ENCODE data around the gene MYOCD. TPM values are rescaled to one million over a fixed set of nuclear protein-coding genes. Genes with fewer than 3 reads are reported as not detected.

Gene MYOCD
- total and polyA plus RNA-seq, 9 donors = 2.3 to 44.4 (median 9.1) TPM

DNA sequence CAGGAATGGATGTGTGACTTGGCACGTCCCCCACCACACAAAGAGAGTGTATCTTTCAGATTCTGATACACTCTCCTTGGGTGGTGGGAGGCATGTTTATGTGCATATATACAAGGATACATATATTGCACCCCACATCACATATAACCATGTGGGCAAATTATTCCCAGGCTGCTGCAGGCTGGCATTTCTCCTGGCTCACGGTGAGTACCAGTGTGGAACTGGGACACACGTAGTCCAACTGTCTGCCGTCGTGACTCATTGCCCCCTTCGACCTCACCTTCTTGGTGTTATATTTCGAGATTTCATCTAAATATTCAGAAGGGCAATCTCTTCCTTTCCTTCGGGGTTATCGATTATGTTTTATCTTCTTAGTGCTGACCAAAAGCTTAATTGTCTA lies 148.0 kb downstream of the MYOCD start:
- intact Hi-C loops (cut with DNase I) = no loop called here
- H3K4me1 ChIP-seq (ENCODE audit: insufficient read depth) = peaks cover 7% of the 10 kb centered on the region
- no peaks in the 10 kb centered on the region for H3K36me3 ChIP-seq
- TF ChIP-seq, protein P1, sequence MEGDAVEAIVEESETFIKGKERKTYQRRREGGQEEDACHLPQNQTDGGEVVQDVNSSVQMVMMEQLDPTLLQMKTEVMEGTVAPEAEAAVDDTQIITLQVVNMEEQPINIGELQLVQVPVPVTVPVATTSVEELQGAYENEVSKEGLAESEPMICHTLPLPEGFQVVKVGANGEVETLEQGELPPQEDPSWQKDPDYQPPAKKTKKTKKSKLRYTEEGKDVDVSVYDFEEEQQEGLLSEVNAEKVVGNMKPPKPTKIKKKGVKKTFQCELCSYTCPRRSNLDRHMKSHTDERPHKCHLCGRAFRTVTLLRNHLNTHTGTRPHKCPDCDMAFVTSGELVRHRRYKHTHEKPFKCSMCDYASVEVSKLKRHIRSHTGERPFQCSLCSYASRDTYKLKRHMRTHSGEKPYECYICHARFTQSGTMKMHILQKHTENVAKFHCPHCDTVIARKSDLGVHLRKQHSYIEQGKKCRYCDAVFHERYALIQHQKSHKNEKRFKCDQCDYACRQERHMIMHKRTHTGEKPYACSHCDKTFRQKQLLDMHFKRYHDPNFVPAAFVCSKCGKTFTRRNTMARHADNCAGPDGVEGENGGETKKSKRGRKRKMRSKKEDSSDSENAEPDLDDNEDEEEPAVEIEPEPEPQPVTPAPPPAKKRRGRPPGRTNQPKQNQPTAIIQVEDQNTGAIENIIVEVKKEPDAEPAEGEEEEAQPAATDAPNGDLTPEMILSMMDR (IDR thresholded peaks at IDR 0.05) = no peak
- TF ChIP-seq EP300 (IDR thresholded peaks at IDR 0.05) = no peak
- no peak for TF ChIP-seq POLR2A (IDR thresholded peaks at IDR 0.05)
- 60 to 77% (median 72%) methylated on average over 9 of the region's 9 CpGs for WGBS, 3 donors
- H3K27ac ChIP-seq = no peak overlapping the region
- no peak for DNase-seq
- no peaks in the 10 kb centered on the region for H3K9me3 ChIP-seq
- H3K4me3 ChIP-seq = no peak overlapping the region
- H3K27me3 ChIP-seq = no peaks in the 10 kb centered on the region

DNA sequence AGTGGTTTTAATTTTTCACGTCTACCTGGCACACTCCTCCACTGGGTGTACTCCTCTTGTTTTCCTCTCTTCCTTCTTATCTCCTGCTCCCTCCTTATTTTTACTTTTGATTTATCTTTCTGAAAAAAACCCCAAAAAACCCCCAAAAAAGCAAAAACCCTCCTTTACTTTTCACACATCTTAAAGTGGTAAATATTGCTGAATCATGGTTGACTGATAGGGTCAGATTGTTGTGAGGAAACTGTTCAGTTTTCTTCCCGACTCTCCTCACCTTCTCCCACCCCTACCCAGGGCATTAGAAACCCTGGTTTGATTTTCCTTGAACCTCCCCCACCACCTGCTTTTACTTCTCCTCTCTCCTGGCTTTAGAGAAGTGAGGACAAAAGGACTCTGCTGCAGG lies 149.0 kb downstream of the MYOCD start:
- no peaks in the 10 kb centered on the region for H3K27me3 ChIP-seq
- no peaks in the 10 kb centered on the region for H3K9me3 ChIP-seq
- no peak overlapping the region for H3K27ac ChIP-seq
- no peak for DNase-seq
- no peaks in the 10 kb centered on the region for H3K36me3 ChIP-seq
- intact Hi-C loops (cut with DNase I) = no loop called here
- 40 to 50% (median 43%) methylated on average over 2 of the region's 2 CpGs for WGBS, 3 donors
- TF ChIP-seq POLR2A (IDR thresholded peaks at IDR 0.05) = no peak
- TF ChIP-seq, protein P1 (IDR thresholded peaks at IDR 0.05) = no peak
- no peak for TF ChIP-seq EP300 (IDR thresholded peaks at IDR 0.05)
- H3K4me1 ChIP-seq (ENCODE audit: insufficient read depth) = peaks cover 7% of the 10 kb centered on the region
- H3K4me3 ChIP-seq = no peak overlapping the region

DNA sequence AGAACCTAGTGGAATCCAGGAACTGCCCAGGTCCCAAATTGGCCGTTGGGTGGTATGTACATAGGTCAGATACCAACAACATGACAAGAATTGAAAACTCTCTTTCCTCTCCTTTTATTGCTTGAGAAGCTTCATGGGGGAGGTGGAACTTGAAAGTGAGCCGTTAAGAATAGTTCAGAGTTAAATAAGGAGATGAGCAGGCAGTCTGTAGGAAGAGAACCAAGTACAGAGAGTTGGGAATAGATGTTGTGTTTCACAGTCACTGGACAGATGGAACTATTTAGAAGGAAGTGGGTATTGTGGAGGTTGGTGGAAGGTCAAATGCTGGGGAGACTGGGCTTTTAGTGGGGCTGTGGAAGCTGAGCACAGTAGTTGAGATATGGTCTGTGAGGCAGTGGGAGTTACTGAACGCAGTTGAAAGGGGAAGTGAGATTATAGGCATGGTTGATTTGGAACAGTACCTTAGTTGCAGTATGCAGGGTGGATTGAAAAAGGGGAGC lies 150.0 kb downstream of the MYOCD start:
- intact Hi-C loops (cut with DNase I) = no loop called here
- WGBS, 3 donors = 32 to 43% (median 40%) methylated on average over 3 of the region's 3 CpGs

More for the DNA sequence above, 150.0 kb downstream of the MYOCD start:
- Histone ChIP-seq H3K9me3 (no peaks in the 10 kb centered on the region), H3K27ac (no peak overlapping the region), H3K36me3 (no peaks in the 10 kb centered on the region), H3K4me1 (ENCODE audit: insufficient read depth) (peaks cover 7% of the 10 kb centered on the region), H3K4me3 (no peak overlapping the region), H3K27me3 (no peaks in the 10 kb centered on the region)
- TF ChIP-seq, protein P1 (IDR thresholded peaks at IDR 0.05) = no peak
- TF ChIP-seq POLR2A (IDR thresholded peaks at IDR 0.05) (no peak), EP300 (IDR thresholded peaks at IDR 0.05) (no peak)
- no peak for DNase-seq

Other genes with a start within 250 kb of the MYOCD start
- 10 to 100 TPM in 4 of 7 donors, 1 to 10 TPM in 3; 6.8 to 16.5 (median 10.1) TPM for gene ARHGAP44, start 123.6 kb downstream of the MYOCD start, total RNA-seq
- 1 to 10 TPM; 6.9 to 7.6 TPM for gene ARHGAP44, start 123.6 kb downstream of the MYOCD start, polyA plus RNA-seq

All from ovary (tissue), 9 donors.